NCI-H1105 (cell line): ENCODE data around the gene FZR1.

Source experiments
- DNase-seq: peaks from one replicate; lab custom pipeline; 2025; lab: John Stamatoyannopoulos, UW

Gene FZR1

GRCh38 chr19:3474010-3474409, 32.1 kb upstream of the FZR1 start:
- no peak for DNase-seq

GRCh38 chr19:3474614-3475013, 31.5 kb upstream of the FZR1 start:
- DNase-seq, result no peak

- no peak for DNase-seq
Measured at GRCh38 chr19:3475449-3475848, 30.7 kb upstream of the FZR1 start.

- DNase-seq, result no peak
Measured at GRCh38 chr19:3476830-3477229, 29.3 kb upstream of the FZR1 start.

- no peak for DNase-seq
Measured at GRCh38 chr19:3477506-3477905, 28.6 kb upstream of the FZR1 start.

GRCh38 chr19:3477951-3478350, 28.2 kb upstream of the FZR1 start:
- DNase-seq, result no peak

GRCh38 chr19:3478409-3479176, 27.5 kb upstream of the FZR1 start:
- DNase-seq, result no peak

- DNase-seq, result no peak
Measured at GRCh38 chr19:3479177-3479833, 26.8 kb upstream of the FZR1 start.

GRCh38 chr19:3479834-3480215, 26.3 kb upstream of the FZR1 start:
- no peak for DNase-seq

GRCh38 chr19:3480383-3481091, 25.6 kb upstream of the FZR1 start, which contains the start of gene SMIM24:
Gene SMIM24, minus strand, starts transcription at chr19:3480525. Its CDS starts 62 bp downstream, at chr19:3480463.
- DNase-seq, result no peak

- DNase-seq, result no peak
Measured at GRCh38 chr19:3481241-3482090, 24.6 kb upstream of the FZR1 start.

GRCh38 chr19:3482507-3483225, 23.4 kb upstream of the FZR1 start:
- DNase-seq, result no peak

- no peak for DNase-seq
Measured at GRCh38 chr19:3483226-3483628, 22.9 kb upstream of the FZR1 start, which contains the start of gene SMIM44. Gene SMIM44, minus strand, starts transcription at chr19:3483441. Its CDS starts 38 bp downstream, at chr19:3483403.

- no peak for DNase-seq
Measured at GRCh38 chr19:3491396-3492119, 14.6 kb upstream of the FZR1 start.

GRCh38 chr19:3492131-3492839, 13.8 kb upstream of the FZR1 start:
- no peak for DNase-seq

GRCh38 chr19:3492919-3493318, 13.2 kb upstream of the FZR1 start:
- DNase-seq, result no peak

GRCh38 chr19:3493651-3494050, 12.5 kb upstream of the FZR1 start:
- no peak for DNase-seq

- no peak for DNase-seq
Measured at GRCh38 chr19:3494051-3494450, 12.1 kb upstream of the FZR1 start.

- no peak for DNase-seq
Measured at GRCh38 chr19:3494559-3494958, 11.6 kb upstream of the FZR1 start.
